Measurements from ENCODE around the gene DISP2. TPM values are rescaled to one million over a fixed set of nuclear protein-coding genes. Genes with fewer than 3 reads are reported as not detected.

DISP2 gene
- total and polyA plus RNA-seq, 8 donors = 0.15 to 10.1 (median 0.58) TPM; not detected in 1

DNA sequence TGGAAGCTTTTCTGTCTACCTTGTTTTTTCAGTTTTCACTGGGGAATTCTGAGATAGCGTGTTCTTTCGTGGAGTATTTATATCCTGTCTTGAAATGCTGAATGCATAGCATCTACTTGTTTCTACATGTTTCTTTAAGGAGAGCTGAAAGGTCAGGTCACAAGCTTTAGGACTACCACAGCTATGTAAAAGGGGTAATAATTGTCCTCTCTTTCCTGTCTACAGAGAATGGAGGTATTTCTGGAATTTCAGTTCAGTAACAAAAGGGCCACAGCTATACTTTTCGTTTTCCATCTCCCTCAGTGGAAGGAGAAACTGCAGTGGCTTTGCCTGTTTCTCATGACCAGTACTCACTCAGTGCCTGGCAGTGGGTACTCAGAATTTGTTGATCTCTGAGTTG lies 29.8 kb upstream of the DISP2 start:
- H3K27me3 ChIP-seq = no peaks in the 10 kb centered on the region
- H3K27ac ChIP-seq = peak overlapping the region in 3 of 5 donors; percentile 85 to 92 (median 90)
- intact Hi-C loops (cut with DNase I; ENCODE audit: low total_unique reads) = no loop called here
- no peak for TF ChIP-seq POLR2AphosphoS5 (IDR thresholded peaks at IDR 0.05)
- no peak for TF ChIP-seq EP300 (IDR thresholded peaks at IDR 0.05)
- TF ChIP-seq POLR2A (IDR thresholded peaks at IDR 0.05) = no peak
- 64 to 85% (median 79%) methylated on average over 3 of the region's 3 CpGs for WGBS, 5 donors
- H3K9me3 ChIP-seq = no peaks in the 10 kb centered on the region
- peaks cover 12 to 87% (median 50%) of the 10 kb centered on the region in 4 donors for H3K4me1 ChIP-seq
- no peaks in the 10 kb centered on the region for H3K36me3 ChIP-seq
- H3K4me3 ChIP-seq = no peak overlapping the region
- no peak for DNase-seq

DNA sequence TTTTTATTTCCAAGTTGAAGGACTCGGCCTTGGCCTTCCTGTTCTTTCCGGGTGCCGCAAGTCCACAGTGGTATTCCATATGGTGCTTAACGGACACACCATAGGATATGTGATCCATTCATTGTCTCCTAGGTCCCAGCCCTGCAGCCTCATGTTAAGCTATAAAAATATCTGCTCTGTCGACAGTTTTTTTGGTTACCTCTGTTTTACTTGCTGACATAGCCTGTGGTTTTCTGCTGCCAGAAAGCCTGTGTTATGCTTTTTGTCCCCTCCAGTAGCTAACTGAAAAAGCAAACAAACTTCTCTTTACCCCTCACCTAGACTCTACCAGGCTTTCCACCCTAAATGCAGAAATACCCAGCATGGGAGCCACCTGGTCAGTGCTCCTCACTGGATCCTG lies 29.3 kb upstream of the DISP2 start:
- Histone ChIP-seq H3K27ac (peak overlapping the region in 3 of 5 donors; percentile 85 to 92 (median 90)), H3K4me1 (peaks cover 14 to 92% (median 53%) of the 10 kb centered on the region in 4 donors)
- intact Hi-C loops (cut with DNase I; ENCODE audit: low total_unique reads) = no loop called here

DNA sequence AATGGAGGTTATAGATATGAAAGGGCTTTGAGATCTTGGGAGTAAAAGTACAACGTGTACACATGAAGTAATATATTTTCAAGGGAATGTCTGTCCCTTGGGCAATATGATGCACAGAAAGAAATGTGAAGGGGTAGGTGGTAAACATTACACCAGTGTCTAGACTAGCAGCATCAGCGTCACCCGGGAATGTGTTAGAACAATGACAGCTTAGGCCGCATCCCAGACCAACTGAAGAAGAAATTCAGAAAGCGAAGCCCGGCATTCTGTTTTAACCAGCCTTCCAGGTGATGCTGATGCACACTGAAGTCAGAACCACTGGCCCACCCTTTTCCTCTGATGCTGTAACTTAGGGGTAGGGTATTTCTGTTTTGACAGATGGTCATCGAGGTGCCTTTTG lies 28.2 kb upstream of the DISP2 start:
- peaks cover 0 to 4% (median 2%) of the 10 kb centered on the region in 4 donors for H3K36me3 ChIP-seq
- WGBS, 5 donors = 78 to 90% (median 81%) methylated on average over 7 of the region's 7 CpGs
- H3K4me1 ChIP-seq = peaks cover 18 to 96% (median 57%) of the 10 kb centered on the region in 4 donors
- no peak overlapping the region for H3K4me3 ChIP-seq
- intact Hi-C loops (cut with DNase I; ENCODE audit: low total_unique reads) = no loop called here
- H3K9me3 ChIP-seq = no peaks in the 10 kb centered on the region
- TF ChIP-seq EP300 (IDR thresholded peaks at IDR 0.05) = no peak
- TF ChIP-seq, protein P1, sequence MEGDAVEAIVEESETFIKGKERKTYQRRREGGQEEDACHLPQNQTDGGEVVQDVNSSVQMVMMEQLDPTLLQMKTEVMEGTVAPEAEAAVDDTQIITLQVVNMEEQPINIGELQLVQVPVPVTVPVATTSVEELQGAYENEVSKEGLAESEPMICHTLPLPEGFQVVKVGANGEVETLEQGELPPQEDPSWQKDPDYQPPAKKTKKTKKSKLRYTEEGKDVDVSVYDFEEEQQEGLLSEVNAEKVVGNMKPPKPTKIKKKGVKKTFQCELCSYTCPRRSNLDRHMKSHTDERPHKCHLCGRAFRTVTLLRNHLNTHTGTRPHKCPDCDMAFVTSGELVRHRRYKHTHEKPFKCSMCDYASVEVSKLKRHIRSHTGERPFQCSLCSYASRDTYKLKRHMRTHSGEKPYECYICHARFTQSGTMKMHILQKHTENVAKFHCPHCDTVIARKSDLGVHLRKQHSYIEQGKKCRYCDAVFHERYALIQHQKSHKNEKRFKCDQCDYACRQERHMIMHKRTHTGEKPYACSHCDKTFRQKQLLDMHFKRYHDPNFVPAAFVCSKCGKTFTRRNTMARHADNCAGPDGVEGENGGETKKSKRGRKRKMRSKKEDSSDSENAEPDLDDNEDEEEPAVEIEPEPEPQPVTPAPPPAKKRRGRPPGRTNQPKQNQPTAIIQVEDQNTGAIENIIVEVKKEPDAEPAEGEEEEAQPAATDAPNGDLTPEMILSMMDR (IDR thresholded peaks at IDR 0.05) = no peak
- no peak for TF ChIP-seq POLR2A (IDR thresholded peaks at IDR 0.05)
- no peak for TF ChIP-seq POLR2AphosphoS5 (IDR thresholded peaks at IDR 0.05)
- H3K27me3 ChIP-seq = no peaks in the 10 kb centered on the region
- no peak for DNase-seq
- H3K27ac ChIP-seq = peak overlapping the region in 3 of 5 donors; percentile 85 to 92 (median 90)

More for the DNA sequence above, 29.3 kb upstream of the DISP2 start:
- WGBS, 5 donors = 67 to 86% (median 83%) methylated on average over 5 of the region's 5 CpGs
- Histone ChIP-seq H3K4me3 (no peak overlapping the region), H3K36me3 (no peaks in the 10 kb centered on the region), H3K9me3 (no peaks in the 10 kb centered on the region), H3K27me3 (no peaks in the 10 kb centered on the region)
- TF ChIP-seq POLR2AphosphoS5 (IDR thresholded peaks at IDR 0.05) = no peak
- TF ChIP-seq POLR2A (IDR thresholded peaks at IDR 0.05) = no peak
- TF ChIP-seq EP300 (IDR thresholded peaks at IDR 0.05) = no peak
- TF ChIP-seq, protein P1 (IDR thresholded peaks at IDR 0.05) = no peak
- no peak for DNase-seq

DNA sequence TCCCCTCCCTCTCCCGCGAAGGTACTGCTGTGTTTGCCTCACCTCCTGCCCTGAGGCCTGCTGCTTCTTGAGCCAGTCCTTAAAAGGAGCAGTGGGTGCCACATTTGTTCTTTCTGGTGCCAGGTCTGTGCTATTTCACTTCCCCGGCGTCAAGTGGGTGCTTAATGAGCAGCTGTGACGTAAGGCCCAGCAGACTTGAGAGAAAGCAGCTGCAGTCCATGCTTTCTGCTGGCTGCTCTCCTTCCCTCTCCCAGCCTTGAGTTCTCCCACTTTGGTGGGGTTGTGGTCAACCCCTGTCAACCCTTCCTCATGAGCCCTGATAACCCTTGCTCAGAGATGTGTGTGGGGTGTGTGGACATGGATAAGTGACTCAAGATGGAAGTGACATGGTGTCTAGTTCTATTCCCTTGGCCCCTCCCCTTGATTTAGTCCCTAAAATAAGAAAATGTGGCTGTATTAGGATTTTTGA lies 27.6 kb upstream of the DISP2 start:
- H3K4me3 ChIP-seq = no peak overlapping the region
- peaks cover 0 to 10% (median 8%) of the 10 kb centered on the region in 4 donors for H3K36me3 ChIP-seq
- H3K4me1 ChIP-seq = peaks cover 18 to 96% (median 60%) of the 10 kb centered on the region in 4 donors
- intact Hi-C loops (cut with DNase I; ENCODE audit: low total_unique reads) = no loop called here
- DNase-seq = peak in 1 of 2 donors; percentile 88
- H3K27me3 ChIP-seq = no peaks in the 10 kb centered on the region
- peak overlapping the region in 4 of 5 donors; percentile 29 to 92 (median 91) for H3K27ac ChIP-seq
- WGBS, 5 donors = 50 to 85% (median 74%) methylated on average over 5 of the region's 5 CpGs
- TF ChIP-seq POLR2A (IDR thresholded peaks at IDR 0.05) (no peak), POLR2AphosphoS5 (IDR thresholded peaks at IDR 0.05) (peak; percentile 44 to 92 (median 80)), EP300 (IDR thresholded peaks at IDR 0.05) (peak; percentile 98)
- TF ChIP-seq, protein P1 (IDR thresholded peaks at IDR 0.05) = no peak
- no peaks in the 10 kb centered on the region for H3K9me3 ChIP-seq

DNA sequence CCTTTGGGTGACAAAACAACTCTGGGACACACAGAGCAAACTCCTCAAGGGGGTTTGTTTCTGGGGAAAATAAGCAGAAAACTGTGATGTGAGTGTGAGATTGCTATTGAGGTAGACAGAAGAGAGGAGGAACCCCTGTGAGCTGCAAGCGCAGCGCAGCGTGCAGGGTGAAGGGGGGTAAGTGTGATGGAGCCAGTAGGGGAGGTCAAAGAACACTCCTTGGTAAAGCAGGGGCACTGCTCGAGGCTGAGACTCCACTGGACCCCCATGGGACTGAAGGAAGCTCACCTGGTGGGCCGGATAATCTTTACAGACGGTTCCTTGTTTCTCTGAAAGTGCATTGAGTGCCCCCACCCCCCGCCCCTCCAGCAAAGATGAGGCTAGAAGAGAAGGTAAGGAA lies 27.0 kb upstream of the DISP2 start:
- peak overlapping the region in 4 of 5 donors; percentile 29 to 92 (median 91) for H3K27ac ChIP-seq
- DNase-seq = no peak
- peaks cover 19 to 96% (median 63%) of the 10 kb centered on the region in 4 donors for H3K4me1 ChIP-seq
- intact Hi-C loops (cut with DNase I; ENCODE audit: low total_unique reads) = no loop called here
- TF ChIP-seq POLR2A (IDR thresholded peaks at IDR 0.05) (no peak), POLR2AphosphoS5 (IDR thresholded peaks at IDR 0.05) (no peak), EP300 (IDR thresholded peaks at IDR 0.05) (no peak)
- TF ChIP-seq, protein P1 (IDR thresholded peaks at IDR 0.05) = no peak
- WGBS, 5 donors = 87 to 95% (median 91%) methylated on average over 7 of the region's 7 CpGs
- H3K4me3 ChIP-seq = no peak overlapping the region
- peaks cover 0 to 15% (median 13%) of the 10 kb centered on the region in 4 donors for H3K36me3 ChIP-seq
- H3K27me3 ChIP-seq = no peaks in the 10 kb centered on the region
- H3K9me3 ChIP-seq = no peaks in the 10 kb centered on the region
